A172 (cell line): ENCODE measurements around the gene PTGIS. TPM values are rescaled to one million over a fixed set of nuclear protein-coding genes. Genes with fewer than 3 reads are reported as not detected.
A peak's percentile ranks its signal among the peaks of the same experiment; 100 is the strongest.
"Not testable (repeated sequence)": the region's sequence is repeated elsewhere in the genome, so short reads cannot be mapped to it uniquely, and the experiment has no call there.

ENCODE experiments used
- DNase-seq: peaks from one replicate; pipeline ENCODE4 v3.0.0-alpha.2; 2015; ENCODE audit warnings: low spot score
- total RNA-seq: library from RNA; depleted of rRNA; stranded (reverse); fragments of >200 nt; shearing (Covaris generic); gene quantifications from 2 replicates; pipeline ENCODE4 v1.2.3, GENCODE V29; 2014; rRNA removed

Gene PTGIS
- total RNA-seq = 0.07 and 0.14 TPM in 2 replicates

DNA sequence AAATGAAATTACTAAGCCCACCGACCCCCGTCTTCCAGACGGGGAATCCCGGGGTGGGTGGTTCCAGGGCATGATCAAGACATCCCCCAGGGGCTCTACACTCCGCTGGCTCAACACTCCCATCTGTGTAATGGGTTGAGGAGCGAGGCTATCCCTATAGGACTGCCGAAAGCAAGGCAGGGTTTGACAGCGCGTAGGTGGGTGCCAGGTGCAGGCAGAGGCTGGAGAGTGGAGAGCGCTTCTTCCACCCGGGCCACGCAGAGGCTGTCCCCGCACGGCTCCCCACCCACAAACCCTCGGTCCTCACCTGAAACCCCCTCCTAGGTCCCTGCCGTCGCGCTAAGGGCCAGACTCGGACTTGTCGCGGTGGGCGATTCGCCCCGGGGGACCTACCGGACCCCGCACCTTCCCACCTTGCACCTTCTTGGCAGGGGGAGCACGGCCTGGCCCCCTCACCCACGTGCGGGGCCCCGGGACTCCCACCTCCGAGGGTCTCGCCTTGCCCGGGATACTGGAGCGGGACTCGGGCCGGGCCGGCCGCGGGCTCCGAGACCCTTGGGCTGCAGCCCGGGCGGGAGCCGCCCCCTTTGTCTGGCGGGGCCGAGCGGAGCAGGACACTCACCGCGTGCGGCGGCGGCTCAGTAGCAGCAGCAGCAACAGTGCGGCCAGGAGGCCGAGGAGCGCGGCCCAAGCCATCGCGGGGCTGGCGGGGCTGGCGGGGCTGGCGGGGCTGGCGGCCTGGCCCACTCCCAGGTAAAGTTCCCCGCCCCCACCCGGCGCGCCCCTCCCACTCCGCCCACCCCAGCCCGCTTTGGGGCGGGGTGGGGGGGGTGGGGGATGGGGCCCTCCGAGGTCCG lies at the start of gene PTGIS:
PTGIS (minus strand) TSS at position 717 of the 857 bp plus-strand sequence; CDS start at position 696, 21 bp downstream.
- no peak for DNase-seq

DNA sequence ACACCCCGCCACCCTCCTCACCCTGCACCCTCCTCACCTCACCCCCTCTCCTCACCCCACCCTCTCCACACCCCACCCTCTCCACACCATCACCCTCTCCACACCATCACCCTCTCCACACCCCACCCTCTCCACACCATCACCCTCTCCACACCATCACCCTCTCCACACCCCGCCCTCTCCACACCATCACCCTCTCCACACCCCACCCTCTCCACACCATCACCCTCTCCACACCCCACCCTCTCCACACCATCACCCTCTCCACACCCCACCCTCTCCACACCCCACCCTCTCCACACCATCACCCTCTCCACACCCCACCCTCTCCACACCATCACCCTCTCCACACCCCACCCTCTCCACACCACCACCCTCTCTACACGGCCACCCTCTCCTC lies 49.5 kb upstream of the PTGIS start:
- not testable (repeated sequence) for DNase-seq

DNA sequence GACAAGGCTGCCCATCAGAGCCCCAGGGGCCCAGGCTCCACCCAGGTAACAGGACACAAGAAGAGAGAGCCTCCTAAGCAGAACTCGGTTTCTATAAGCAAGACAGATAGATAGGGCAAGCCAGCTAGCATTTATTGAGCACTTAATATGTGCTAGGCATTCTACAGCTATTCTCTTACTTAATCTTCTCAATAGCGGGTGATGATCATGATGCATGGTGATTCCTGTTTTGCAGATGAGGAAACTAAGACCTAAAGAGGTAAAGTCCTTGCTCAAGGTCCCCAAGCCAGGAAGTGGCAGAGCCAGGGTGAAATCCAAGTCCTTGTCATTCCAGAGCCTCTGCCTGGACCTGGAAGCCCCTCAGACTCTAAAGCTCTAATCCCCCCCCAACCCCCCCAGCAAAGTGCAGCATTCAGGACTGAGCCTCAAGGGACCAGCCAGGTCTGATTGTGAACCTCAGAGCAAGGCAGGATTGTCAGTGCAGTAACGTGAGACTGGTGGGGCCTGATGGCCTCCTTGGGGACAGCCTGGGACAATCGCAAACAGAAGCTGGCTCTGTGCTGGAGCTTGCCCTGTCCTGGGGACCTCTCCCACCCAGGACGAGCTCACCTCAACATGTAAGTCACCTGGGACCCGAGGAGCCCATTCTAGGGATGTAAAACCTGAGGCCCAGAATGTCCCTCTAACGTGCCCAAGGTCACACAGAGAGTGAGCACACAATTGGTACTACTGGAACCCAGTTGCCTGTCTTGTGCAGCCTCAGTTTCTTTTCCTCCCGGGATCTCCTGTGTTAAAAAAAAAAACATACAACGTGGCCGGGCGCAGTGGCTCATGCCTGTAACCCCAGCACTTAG lies 48.4 kb upstream of the PTGIS start:
- DNase-seq = no peak

DNA sequence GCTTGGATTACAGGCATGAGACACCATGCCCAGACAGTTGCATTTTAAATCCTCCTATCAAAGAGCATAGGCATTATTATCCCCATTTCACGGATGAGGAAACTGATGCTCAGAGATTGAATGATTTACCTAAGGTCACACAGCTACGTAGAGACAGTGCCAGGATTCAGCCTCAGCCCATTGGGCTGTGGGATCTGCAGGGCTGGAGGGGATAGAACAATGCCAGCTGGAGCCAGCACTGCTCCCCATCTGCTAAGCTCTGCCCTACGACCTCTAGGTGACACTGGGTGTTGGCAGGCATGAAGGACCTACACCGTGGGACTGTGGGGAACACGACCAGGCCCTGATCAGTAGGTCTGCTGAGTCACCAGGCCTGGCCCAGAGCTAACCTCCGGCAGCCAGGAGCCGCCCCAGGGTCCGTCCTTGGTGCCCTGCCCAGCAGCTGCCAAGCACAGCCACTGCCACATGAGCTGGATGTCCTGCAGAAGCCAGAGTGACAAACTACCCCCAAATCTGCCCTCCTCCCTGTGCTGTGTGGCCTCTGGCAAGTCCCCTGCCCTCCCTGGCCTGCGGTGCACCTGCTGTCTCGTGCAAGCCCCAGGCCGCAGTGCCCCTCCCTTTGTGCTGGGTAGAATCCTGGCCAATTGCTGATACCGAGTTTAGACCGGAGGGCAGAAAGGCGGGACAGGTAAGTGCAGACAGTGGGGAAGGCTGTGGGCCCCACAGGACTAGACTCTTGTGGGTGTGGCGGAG lies 47.6 kb upstream of the PTGIS start:
- peak; percentile 84 for DNase-seq

DNA sequence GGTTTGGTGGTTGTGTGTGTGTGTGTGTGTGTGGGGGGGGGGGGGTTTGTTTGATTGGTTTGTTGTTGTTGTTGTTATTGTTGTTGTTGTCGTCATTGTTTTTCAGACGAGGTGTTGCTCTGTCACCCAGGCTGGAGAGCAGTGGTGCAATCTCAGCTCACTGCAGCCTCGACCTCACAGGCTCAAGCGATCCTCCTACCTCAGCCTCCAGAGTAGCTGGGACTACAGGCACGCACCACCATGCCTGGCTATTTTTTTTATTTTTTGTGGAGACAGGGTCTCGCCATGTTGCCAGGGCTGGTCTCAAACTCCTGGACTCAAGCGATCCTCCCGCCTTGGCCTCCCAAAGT lies 47.1 kb upstream of the PTGIS start:
- not testable (repeated sequence) for DNase-seq

DNA sequence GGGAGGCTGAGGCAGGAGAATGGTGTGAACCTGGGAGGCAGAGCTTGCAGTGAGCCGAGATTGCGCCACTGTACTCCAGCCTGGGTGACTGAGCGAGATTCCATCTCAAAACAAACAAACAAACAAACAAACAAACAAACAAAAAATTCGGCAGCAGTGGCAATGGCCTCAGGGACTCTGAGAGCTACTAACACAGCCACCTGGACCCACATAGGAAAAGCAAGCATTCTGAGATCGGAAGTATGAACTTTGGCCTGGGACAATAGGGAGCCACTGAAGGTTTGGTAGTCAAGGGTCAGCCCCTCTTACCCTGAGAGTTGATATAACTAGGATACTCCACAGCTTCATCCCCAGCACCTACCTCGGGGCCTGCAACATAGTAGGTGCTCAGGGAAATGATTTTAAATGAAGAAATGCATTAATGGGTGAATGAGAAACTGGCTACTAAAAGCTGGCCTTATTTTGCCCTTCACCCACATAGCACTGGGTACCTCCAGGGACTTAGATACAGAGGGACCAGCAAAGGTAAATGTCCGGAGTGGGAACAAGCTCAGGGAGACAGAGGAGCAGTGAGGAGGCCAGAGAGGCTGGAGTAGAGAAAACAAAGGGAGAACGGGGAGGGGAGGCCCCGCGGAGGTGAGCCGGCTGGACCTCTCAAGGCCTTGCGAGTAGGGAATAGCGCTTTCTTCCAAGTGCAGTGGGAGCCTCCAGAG lies 46.6 kb upstream of the PTGIS start:
- no peak for DNase-seq

DNA sequence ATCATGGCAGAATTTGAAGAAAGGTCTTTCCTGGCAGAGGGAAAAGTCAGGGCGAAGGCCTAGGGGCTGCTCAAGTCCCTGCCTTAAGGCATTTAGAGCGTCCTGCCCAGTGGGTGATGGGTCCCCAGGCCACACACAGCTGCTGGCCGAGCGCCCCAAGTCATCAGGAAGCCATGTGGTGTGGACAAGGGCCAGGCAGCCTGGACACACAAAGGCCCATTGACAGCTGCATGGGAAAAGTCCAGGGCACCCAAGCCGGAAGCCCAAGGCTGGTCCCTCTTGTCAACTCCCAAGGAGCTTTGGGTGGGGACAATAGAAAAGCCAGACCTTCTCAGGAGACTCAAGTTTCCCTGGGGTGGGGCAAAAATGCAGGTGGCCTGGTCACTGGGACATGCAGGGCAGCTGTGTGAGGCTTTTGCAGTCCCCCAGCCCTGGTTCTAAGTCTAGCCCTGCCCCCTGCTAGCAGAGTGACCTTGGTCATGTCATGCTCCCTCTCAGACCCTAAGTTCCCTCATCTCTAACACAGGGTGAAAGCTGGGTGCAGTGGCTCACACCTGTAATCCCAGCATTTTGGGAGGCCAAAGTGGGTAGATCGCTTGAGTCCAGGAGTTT lies 44.3 kb upstream of the PTGIS start:
- peak; percentile 52 for DNase-seq

DNA sequence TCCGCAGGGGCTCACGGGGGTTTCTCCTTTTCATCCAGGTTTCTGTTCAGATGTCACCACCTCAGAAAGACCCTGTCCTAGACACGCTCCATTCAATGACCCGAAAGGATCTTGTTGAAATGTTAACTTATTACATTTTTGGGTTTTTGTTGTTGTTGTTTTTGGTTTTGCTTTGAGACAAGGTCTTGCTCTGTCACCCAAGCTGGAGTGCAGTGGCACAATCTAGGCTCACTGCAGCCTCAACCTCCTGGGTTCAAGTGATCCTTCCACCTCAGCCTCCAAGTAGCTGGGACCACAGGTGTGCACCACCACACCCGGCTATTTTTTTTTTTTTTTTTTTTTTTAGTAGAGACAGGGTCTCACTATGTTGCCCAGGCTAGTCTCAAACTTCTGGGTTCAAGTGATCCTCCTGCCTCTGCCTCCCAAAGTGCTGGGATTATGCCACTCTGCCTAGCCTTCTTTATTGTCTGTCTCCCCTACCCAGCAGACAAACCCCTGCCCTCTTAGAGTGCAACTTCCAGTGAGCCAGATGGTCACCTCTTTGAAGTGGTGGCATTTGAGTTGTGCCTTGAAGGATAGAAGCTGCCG lies 43.7 kb upstream of the PTGIS start:
- DNase-seq = not testable (repeated sequence)

DNA sequence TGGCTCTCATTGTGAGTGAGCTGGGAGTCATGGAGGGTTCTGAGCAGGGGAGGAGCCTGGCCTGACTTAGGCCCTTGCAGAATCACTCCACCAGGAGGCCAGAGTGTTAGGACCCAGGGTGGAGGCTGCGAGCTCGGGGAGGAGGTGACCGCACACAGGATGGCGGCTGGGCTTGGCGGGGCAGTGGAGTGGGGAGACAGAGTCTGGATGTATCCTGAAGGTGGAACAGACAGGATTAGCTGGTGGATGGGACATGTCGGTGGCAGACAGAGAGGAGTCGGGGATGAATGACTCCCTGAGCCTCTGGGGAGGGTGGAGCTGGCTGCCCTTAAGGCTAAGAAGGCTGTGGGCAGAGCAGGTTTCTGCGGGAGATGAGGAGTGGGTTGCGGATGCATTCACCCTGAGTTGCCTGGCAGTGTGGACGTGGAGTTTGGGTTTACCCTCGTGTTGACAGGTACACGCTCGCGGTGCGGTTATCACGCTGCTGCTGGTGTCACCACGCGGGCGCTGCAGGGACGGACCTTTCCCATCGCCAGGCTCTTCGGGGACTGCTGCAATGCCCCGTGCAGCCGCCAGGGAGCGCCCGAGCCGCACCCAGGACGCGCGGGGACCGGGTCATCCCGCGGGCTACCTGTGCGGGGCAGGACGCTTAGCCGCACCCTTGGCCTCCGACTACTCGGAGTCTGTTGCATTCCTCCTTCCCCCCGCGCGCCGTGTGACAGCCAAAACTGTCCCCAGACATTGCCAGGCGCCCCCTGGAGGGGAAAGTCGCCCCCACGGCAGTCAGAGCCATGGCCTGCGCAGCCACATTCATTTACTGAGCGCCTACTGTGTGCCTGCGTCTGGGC lies 43.0 kb upstream of the PTGIS start:
- peak; percentile 72 for DNase-seq

DNA sequence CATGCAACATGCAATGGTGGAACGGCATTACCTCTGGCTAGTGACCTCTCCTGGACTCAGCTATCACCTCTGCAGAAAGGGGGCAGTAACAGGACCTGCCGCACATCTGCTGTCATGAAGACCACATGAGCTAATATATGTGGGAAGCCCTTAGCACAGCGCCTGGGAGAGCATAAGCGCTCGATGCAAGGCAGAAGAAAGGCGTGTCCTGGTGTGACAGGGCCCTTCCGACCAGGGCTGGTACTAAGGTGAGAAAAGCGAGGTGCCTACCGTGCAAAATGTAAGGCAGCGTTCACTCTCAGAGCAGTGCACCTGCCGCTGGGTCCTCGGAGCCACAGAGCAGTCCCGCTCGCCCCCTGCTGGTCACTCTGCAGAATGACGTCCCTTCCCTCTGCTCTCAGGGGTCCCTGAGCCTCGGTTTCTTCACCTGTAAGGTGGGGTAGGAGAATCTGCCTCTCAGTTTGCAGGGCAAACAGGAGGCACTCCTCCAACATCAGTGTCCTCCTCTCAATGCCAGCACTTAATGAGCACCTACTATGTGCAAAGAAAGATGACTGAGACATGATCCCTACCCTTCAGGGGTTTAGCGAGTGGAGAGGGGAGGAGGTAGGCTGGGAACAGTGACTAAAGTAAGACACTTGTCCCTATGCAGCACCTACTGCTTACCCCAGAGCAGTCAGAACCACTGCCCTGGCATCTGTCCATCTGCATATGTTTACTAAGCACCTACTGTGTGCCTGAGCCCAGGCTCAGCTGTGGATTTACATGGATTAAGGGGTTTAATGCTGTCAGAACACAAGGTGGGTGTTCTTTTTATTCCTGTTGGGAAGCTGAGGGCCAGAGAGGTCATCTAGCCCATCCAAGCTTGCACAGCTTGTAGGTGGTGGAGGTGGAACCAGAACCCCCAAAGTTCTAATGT lies 41.1 kb upstream of the PTGIS start:
- peak; percentile 72 for DNase-seq

DNA sequence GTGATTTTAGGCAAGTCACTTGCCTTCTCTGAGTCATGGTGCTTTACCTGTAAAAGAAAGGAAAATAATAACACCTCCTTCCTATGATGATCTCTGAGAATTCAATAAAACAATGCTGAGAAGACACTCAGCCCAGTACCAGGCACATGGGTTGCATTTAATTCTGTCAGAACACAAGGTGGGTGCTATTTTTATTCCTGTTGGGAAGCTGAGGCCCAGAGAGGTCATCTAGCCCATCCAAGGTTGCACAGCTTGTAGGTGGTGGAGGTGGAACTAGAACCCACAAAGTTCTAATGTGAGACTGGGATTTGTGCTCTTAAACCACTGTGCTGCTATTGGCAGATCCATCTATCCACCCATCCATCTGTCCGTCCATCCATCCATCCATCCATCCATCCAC lies 39.6 kb upstream of the PTGIS start:
- DNase-seq = no peak

DNA sequence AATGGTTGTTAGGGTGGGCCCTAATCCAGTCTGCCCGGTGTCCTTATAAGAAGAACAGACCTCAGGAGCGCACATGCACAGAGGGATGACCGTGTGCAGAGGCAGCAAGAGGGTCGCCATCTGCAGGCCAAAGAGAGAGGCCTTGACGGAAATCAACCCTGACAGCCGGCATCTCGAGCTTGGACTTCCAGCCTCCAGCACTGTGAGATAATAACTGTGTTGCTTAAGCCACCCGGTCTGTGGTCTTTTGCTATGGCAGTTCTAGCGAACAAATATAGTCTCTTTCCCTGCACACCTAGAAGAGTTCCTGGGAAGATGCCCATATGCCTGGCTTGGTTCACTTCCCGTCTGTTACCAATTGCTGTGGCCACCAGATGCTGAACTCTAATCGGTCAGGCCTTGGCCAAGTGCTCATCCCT lies 35.3 kb upstream of the PTGIS start:
- DNase-seq = peak; percentile 43

DNA sequence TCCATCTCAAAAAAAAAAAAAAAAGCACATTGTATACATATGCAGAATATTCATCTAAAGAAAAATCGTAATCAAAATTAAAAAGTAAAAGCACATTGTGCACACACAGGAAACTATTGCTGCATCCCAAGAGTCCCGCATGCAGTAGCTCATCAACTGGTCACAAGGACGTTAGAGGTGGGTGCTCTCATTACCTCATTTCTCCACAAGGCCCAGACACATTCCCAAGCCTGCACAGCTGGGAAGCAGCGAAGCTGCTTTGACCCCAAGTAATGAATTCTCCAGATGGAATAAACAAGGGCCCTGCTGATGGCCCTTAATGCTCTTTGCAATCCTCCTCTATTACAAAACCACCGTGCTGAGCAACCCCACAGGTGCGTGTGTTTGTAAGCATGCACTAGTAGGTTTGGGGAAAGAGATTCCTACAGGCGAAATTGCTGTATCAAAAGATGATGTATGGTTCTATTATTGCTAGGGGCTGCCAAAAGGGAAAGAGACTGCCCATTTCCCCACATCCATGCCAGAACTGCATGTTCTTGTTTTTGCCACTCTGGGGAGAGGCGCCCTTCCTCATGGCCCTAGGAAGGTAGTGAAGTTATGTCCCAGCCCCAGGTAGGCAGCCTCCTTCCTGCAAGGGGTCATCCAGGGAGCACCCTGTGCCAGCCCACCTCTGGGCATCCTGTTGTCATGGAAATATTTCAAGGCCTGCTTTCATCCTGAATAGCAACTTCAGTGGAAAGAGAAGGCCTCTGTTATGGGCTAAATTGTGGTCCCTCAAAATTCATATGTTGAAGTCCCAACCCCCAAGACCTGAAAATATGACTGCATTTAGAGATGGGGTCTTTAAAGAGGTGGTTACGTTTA lies 34.6 kb upstream of the PTGIS start:
- DNase-seq = no peak

DNA sequence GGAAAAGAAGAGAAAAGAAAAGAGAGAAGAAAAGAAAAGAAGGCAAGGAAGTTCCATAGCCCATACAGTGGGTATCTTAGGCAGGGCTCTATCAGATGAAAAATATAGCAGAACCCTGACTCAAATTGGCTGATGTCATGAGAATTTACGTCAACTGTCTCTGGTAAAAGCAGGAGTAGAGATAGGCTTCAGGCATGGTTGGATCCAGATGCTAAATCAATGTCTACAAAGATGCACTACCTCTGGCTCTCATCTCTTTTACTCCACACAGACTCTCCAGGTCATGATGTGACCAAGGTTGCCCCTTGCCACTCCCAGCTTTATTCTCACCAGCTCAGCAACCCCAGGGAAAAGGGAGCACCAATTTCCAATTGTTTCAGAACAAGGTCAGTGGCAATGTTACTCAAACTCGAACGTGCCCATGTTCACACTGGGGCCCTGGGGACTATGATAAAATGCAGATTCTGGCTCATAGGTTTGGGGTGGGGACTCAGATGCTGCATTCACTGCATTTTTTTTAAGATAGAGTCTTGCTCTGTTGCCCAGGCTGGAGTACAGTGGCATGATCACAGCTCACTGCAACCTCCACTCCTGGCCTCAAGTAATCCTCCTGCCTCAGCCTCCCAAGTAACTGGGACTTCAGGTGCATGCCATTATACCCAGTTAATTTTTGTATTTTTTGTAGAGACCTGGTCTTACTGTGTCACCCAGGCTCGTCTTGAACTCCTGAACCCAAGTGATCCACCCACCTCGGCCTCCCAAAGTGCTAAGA lies 33.4 kb upstream of the PTGIS start:
- DNase-seq = no peak

DNA sequence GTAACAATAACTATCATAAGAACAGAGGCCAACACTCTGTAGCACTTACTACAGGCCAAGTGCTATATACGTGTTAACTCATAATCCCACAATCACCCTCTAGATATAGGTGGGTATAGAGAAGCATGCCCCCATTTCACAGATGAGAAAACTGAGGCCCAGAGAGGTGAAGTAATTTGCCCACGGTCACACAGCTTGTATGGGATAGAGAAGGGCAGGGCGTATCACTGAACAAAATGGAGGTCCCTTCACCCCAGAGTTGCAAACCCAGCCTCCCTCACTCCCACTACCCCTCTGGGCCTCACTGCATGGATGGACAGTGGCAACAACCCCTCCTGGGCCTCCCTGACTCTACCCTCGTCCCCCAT lies 31.8 kb upstream of the PTGIS start:
- no peak for DNase-seq

DNA sequence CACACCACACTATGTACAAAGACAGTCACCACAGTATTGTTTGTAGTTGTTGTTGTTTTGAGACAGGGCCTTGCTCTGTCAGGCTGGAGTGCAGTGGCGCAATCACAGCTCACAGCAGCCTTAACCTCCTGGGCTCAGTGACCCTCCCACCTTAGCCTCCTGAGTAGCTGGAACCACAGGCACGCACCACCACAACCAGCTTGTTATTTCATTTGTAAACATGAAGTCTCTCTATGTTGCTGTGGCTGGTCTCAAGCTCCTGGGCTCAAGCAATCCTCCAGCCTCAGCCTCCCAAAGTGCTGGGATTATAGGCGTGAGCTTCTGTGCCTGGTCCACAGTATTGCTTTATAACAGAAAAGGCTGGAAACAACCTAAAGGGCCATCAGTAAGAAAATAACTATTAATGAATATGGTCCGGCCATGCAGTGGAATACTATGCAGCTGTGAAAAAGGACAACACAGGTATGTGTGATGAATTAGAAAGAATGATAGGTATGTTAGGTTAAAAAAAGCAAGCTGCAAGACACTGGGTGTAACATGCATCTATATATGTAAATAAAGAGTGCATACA lies 30.0 kb upstream of the PTGIS start:
- no peak for DNase-seq
